K562 (cell line): Measurements from ENCODE around the gene RCBTB1.

ENCODE experiments used
- KDM4B ChIP-seq, 2 experiments: fragments of 450-650 bp in 1 of 2; sonication (generic) in 1 of 2; IDR thresholded peaks; 2 replicates each; pipeline ENCODE4 v1.6.1; 2016 to 2017; ENCODE audit warnings: borderline replicate concordance in 2 of 2, antibody characterized with exemption in 1 of 2, low read depth in 1 of 2, mild to moderate bottlenecking in 1 of 2
- RAD51 ChIP-seq: fragments of 450-650 bp; IDR thresholded peaks from 2 replicates; pipeline ENCODE4 v1.7.1; 2016; ENCODE audit warnings: low read depth, mild to moderate bottlenecking, borderline replicate concordance

- no peak for TF ChIP-seq KDM4B (IDR thresholded peaks at IDR 0.05; ENCODE audit: borderline replicate concordance in 2 of 2, low read depth in 1 of 2)
- no peak for TF ChIP-seq RAD51
These were observed 52.8 kb downstream of the RCBTB1 start for GRCh38 chr13:49532593-49532992.
